ENCODE results near the gene SEMA3E.

Gene SEMA3E

GRCh38 chr7:83456413-83456812 lies 192.5 kb downstream of the SEMA3E start (continued):
- TF ChIP-seq PBX3 (CRISPR knock-in tag; IDR thresholded peaks at IDR 0.05) (no peak), PRDM4 (tag by site-specific recombination; IDR thresholded peaks at IDR 0.05) (no peak), PRDM10 (tag by site-specific recombination; IDR thresholded peaks at IDR 0.05) (no peak), ZXDB (tag by site-specific recombination; IDR thresholded peaks at IDR 0.05) (no peak)

- H3K4me1 ChIP-seq (ENCODE audit: control insufficient read depth, insufficient read depth, low read length), result no peaks in the 10 kb centered on the region
- TF ChIP-seq ZNF398 (tag by site-specific recombination; IDR thresholded peaks at IDR 0.05) (no peak), ZNF521 (tag by site-specific recombination; IDR thresholded peaks at IDR 0.05) (no peak), ZNF530 (tag by site-specific recombination; IDR thresholded peaks at IDR 0.05; ENCODE audit: low read depth) (no peak), ZBTB26 (tag by site-specific recombination; optimal IDR thresholded peaks at IDR 0.05) (no peak)
- CTCF ChIA-PET, result interaction anchor here (0.6 kb wide), 1 partner anchor 42 kb away, joined by 4 read pairs; no protein-coding TSS in a partner anchor
- H3K27ac ChIP-seq (ENCODE audit: extremely low read depth, low read depth, low read length), result no peak overlapping the region
- no peak overlapping the region for H3K4me3 ChIP-seq (ENCODE audit: low read depth, low read length)
- POLR2A ChIA-PET, result no interaction called here
- no peaks in the 10 kb centered on the region for H3K9me3 ChIP-seq (ENCODE audit: control insufficient read depth, insufficient read depth, low read depth, low read length)
- H3K36me3 ChIP-seq (ENCODE audit: control insufficient read depth in 2 of 2, insufficient read depth in 1 of 2, low read length in 2 of 2), result no peaks in the 10 kb centered on the region
These were observed 193.3 kb downstream of the SEMA3E start for GRCh38 chr7:83455612-83456011.

GRCh38 chr7:83452256-83452655 lies 196.7 kb downstream of the SEMA3E start:
- Histone ChIP-seq H3K9me3 (ENCODE audit: control insufficient read depth, insufficient read depth, low read depth, low read length) (no peaks in the 10 kb centered on the region), H3K4me1 (ENCODE audit: control insufficient read depth, insufficient read depth, low read length) (no peaks in the 10 kb centered on the region), H3K36me3 (ENCODE audit: control insufficient read depth in 2 of 2, insufficient read depth in 1 of 2, low read length in 2 of 2) (no peaks in the 10 kb centered on the region), H3K27ac (ENCODE audit: extremely low read depth, low read depth, low read length) (no peak overlapping the region), H3K4me3 (ENCODE audit: low read depth, low read length) (no peak overlapping the region)
- no peak for TF ChIP-seq ZNF354C (tag by site-specific recombination; IDR thresholded peaks at IDR 0.05; ENCODE audit: borderline replicate concordance, low read depth)
- TF ChIP-seq ZIC2 (tag by site-specific recombination; IDR thresholded peaks at IDR 0.05), result 0 out of 2 replicates have a peak, but pooled peaks have one; percentile 8
- ChIA-PET CTCF (interaction anchor here (0.6 kb wide), 1 partner anchor 43 kb away, joined by 4 read pairs; no protein-coding TSS in a partner anchor), POLR2A (no interaction called here)
